Fibroblast of the aortic adventitia (primary cell): ENCODE results near the gene TSSK3. TPM values are rescaled to one million over a fixed set of nuclear protein-coding genes. Genes with fewer than 3 reads are reported as not detected.

Source experiments
- DNase-seq: peaks from one replicate; pipeline ENCODE4 v3.0.0-alpha.2; 2010; ENCODE audit warnings: low read depth
- H3K4me3 ChIP-seq: 2 replicates; pipeline ENCODE4 v1.5.1; 2011; ENCODE audit warnings: low read depth, mild to moderate bottlenecking, control low read depth, low read length, moderate library complexity
- CTCF ChIP-seq: IDR thresholded peaks from 2 replicates; pipeline ENCODE4 v1.5.1; 2011; ENCODE audit warnings: mild to moderate bottlenecking, low read length, control low read depth, inconsistent platforms; ENCODE audit not compliant: insufficient read depth
- total RNA-seq: library from RNA; depleted of rRNA; stranded (reverse); fragments of >200 nt; gene quantifications from 2 replicates; pipeline ENCODE4 v1.2.3, GENCODE V29; 2012; ENCODE audit warnings: low replicate concordance

TSSK3 gene
- total RNA-seq, 1 donor = 2.3 TPM

GRCh38 chr1:32376199-32376598, 13.9 kb downstream of the TSSK3 start:
- TF ChIP-seq CTCF = no peak
- H3K4me3 ChIP-seq = no peak overlapping the region
- no peak for DNase-seq

DNA sequence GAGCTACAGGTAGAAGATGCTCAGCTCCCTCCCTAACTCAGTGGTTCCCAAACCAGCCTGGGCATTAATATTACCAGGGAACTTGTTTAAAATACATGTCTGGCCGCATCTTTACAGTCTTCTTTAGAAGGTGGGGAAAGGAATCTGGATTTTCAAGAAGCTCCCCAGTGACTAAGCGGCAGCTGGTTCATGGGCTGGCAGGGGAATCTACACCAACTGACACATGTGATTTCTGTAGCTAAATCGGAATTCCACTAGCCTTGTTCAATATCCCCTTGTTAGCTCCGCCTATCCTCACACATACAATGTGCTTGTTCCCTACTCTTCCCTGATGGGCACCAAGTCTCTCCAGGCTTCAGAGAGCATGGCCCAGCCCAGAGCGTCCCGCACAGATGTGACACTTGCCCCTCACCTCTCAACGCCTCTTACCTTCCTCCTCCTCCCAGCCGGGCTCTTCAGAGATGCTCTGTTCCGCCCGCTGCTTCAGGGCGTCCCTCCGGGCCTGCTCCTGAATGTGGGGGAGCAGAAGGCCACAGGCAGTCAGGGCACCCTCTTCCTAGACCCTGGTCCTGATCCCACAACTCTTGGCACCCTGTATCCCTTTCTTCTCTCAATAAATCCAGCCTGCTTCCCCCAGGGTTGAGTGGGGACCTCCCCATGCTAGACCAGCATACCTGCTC, 15.3 kb downstream of the TSSK3 start:
- no peak overlapping the region for H3K4me3 ChIP-seq
- DNase-seq = no peak
- no peak for TF ChIP-seq CTCF

DNA sequence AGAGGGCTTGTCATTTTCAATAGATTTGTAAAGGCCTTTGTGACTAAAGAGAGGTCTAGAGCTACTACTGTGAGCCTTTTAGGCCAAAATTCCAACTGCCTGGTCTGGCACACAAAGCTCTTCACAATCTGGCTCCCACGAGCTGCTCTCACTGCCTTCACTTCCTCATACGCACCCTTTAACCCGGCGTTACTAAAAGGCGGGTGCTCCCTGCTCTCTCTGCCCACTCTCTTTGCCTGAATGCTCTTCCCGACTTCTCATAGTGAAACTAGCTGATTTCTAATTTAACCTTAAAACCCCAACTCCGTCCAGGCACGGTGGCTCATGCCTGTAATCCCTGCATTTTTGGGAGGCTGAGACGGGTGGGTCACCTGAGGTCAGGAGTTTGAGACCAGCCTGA, 17.7 kb downstream of the TSSK3 start:
- DNase-seq = no peak
- no peak overlapping the region for H3K4me3 ChIP-seq
- TF ChIP-seq CTCF = no peak

DNA sequence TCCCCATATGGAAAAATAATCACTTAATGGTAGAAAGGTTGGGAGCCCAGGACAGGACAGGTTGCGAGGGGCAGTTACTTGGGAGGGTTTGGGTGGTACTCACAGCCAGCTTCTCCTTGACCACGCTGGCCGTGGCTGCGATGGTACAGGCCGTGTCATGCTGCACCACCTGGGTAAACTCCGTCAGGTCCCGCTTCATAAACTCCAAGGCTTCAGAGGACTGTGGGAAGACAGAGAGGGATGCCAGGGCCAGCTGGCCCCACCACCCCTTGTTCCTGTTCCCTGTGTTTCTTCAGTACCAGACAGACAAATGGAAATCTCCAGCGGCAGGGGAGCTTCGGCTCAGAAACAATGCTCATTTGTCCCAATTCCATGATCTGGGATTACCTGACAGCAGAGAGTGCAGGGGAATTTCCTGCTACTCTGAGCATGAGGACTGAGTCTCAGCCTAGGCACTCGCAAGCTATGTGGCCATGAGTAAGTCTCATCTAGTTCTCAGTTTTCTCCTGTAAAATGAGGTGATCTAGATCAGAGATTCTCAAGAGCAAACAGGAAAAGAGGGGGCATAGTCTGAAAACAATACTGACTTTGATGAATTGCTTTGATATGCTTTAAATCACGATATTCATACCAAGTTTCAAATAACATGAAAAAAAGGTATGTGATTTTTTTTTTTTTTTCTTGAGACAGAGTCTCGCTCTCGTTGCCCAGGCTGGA, 24.5 kb downstream of the TSSK3 start:
- H3K4me3 ChIP-seq = no peak overlapping the region
- no peak for DNase-seq
- no peak for TF ChIP-seq CTCF

- no peak for TF ChIP-seq CTCF
- no peak for DNase-seq
- H3K4me3 ChIP-seq = no peak overlapping the region
Measured at GRCh38 chr1:32388641-32389040, 26.3 kb downstream of the TSSK3 start.

- peak; percentile 21 for DNase-seq
- no peak for TF ChIP-seq CTCF
- no peak overlapping the region for H3K4me3 ChIP-seq
Measured at GRCh38 chr1:32390904-32391870, 28.8 kb downstream of the TSSK3 start.
